Astrocyte of the spinal cord (primary cell): Measurements from ENCODE around the gene MRPL27.
A peak's percentile ranks its signal among the peaks of the same experiment; 100 is the strongest.

Source experiments
- DNase-seq: peaks from one replicate; pipeline ENCODE4 v3.0.0; 2011; ENCODE audit warnings: low read depth, low spot score
- H3K4me3 ChIP-seq: 2 replicates; pipeline ENCODE4 v1.5.1; 2011; ENCODE audit warnings: low read depth, mild to moderate bottlenecking, low read length, moderate library complexity
- in situ Hi-C: cut with HindIII; loops from 2 replicates; pipeline ENCODE4 v1.10.0; 2017; ENCODE audit warnings: low sequenced_read_pairs
- TF ChIP-seq, protein P1 (sequence below): IDR thresholded peaks from 2 replicates; pipeline ENCODE4 v1.5.1; 2012; ENCODE audit warnings: low read depth, mild to moderate bottlenecking, low read length, inconsistent platforms

Gene MRPL27

DNA sequence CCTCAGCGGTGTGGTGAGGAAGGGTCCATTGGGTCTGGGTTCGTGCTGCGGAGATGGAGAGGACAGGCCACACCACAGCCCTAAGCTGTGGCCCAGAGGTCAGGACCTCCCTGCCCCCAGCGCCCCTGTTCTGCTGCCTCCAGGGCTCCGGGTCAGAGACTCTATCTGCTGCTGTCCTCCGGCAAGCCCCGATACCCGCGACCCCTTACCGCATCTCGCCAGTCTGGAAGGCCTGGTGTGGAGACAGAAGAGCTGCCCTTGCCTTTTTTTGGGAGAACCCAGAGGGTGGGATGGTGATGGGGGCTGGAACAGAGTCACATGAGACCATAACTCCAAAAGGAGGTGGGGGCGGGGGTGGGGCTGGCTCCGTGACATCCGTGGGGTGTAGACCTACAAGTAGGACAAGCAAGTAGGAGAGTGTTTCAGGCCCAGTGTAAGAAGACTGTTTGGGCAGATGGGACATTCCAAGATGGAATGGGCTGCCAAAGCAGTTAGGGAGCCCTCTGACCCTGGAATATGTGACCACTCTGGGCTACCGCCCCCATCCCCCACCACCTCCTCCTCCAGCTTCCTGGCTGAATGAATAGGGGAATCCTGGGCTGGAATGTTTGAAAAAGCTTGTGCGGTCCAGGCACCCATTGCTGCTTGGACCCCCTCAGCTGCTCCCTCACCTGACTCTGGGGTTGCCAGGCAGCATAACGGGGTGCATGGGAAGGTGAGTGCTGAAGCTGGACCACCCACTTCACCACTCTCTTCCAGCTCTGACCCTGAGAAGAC, 25.7 kb downstream of the MRPL27 start:
- TF ChIP-seq, protein P1, sequence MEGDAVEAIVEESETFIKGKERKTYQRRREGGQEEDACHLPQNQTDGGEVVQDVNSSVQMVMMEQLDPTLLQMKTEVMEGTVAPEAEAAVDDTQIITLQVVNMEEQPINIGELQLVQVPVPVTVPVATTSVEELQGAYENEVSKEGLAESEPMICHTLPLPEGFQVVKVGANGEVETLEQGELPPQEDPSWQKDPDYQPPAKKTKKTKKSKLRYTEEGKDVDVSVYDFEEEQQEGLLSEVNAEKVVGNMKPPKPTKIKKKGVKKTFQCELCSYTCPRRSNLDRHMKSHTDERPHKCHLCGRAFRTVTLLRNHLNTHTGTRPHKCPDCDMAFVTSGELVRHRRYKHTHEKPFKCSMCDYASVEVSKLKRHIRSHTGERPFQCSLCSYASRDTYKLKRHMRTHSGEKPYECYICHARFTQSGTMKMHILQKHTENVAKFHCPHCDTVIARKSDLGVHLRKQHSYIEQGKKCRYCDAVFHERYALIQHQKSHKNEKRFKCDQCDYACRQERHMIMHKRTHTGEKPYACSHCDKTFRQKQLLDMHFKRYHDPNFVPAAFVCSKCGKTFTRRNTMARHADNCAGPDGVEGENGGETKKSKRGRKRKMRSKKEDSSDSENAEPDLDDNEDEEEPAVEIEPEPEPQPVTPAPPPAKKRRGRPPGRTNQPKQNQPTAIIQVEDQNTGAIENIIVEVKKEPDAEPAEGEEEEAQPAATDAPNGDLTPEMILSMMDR = no peak
- H3K4me3 ChIP-seq = peak overlapping the region; percentile 74
- DNase-seq = no peak
- in situ Hi-C loops = no loop called here

DNA sequence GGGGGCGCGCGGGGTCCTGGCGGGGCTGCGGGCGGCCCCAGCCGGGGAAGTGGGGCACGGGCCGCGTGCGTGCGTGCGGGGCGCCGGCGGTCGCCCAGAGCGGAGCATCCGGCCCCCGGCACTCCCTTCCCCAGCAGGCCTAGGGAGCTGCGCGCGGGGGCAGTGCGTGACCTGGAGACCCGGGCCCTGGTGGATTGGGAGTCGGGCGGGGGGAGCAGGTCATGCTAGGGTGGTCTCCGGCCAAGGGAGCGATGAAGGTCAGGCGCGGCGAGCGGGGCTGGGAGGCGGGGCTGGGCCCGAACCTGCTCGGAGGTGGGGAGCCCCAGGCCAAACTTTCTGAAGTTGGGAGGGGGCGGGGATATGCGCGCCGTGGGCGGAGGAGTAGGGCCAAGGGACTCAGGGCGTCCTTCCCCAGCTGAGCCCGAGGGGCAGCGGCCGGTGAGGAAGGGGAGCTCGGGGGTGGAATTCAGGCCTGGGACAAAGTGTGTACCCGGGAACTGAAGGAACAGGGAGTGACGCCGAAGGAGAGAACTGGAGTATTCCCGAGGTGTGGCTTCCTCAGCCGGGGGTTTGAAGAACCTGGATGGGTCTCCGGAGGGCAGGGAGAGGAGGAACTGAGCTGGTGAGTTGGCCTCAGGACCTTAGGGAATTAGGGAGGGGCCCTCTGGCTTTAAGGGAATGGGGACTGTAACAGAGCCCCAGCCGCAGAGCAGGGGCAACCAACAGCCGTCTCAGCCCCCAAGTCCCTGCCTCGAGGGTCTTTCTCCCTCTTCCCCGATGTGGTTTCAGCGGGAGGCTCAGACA, 26.5 kb downstream of the MRPL27 start:
- no peak for DNase-seq
- peak overlapping the region; percentile 74 for H3K4me3 ChIP-seq
- TF ChIP-seq, protein P1 = no peak
- in situ Hi-C loops = no loop called here

DNA sequence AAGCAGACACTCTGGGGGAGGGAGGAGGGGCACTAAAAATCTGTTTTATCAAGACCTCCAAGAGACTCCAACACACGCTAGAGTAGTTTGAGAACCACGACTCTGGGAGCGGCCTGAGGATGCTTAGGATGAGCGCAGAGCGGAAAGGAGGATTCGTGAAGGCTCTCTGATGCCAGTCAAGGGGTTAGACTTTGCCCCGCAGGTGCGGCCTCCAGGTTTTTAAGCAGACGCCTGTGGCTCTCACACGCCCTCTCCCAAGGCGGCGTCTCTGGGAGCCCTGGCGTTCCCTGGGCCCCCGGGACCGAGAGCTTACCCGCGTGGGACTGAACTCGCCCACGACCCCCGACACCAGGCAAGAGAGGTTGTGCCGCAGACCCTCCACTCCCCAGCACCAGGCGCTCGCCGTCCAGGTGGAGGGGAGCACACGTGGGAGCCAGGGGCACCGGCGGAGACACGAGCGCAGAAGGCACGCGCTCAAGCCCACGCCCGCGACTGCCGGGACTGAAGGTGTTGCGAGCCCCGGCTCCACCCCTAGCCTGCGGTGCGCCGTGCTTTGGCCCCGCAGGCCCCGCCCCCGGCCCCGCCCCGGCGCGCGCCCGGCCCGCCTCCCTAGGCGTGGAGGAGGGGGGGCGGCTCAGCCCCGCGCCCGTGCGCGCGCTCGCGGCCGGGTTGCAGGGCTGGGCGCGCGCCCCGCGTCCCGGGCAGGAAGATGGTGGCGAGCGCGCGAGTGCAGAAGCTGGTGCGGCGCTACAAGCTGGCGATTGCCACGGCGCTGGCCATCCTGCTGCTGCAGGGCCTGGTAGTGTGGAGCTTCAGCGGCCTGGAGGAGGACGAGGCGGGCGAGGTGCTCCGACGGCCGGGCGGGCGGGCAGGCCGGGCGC, 27.3 kb downstream of the MRPL27 start, which contains the start of gene XYLT2:
TSS of gene XYLT2 (plus strand) at position 695 of the 881 bp plus-strand sequence. CDS start at position 710, 15 bp downstream.
- TF ChIP-seq, protein P1 = no peak
- in situ Hi-C loops = no loop called here
- DNase-seq = peak; percentile 74
- H3K4me3 ChIP-seq = peak within 1 kb of the TSS; percentile 74

DNA sequence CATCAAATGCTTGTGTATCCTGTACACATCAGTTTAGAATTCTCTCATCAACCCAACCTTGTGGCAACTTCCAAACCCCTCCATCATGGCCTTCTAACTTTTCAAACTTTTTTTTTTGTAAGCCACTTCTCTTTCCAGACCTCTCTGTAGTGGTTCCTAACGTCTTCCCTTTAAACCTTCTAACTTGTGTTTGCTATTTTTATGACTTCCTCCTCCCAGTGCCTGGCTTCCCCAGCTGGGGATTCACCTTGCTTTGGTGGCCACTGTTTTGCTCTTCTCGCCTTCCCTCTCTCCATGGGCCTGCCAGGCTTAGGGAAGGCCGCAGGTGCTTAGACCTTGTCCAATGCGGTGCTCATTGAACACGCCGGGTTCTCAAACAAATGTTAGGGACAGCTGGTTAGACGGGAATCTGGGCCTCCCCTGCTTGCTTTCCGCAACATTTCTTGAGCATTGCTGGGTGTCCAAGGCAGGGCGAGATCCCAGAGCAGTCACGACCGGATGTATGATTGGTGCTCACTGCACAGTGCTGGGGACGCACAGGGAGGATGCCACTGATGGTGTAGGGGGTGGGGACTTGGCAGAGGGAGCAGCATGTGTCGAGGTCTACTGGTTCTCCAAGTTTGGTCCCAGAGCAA, 28.1 kb downstream of the MRPL27 start:
- H3K4me3 ChIP-seq = no peak overlapping the region
- in situ Hi-C loops = no loop called here
- no peak for DNase-seq
- TF ChIP-seq, protein P1 = no peak

DNA sequence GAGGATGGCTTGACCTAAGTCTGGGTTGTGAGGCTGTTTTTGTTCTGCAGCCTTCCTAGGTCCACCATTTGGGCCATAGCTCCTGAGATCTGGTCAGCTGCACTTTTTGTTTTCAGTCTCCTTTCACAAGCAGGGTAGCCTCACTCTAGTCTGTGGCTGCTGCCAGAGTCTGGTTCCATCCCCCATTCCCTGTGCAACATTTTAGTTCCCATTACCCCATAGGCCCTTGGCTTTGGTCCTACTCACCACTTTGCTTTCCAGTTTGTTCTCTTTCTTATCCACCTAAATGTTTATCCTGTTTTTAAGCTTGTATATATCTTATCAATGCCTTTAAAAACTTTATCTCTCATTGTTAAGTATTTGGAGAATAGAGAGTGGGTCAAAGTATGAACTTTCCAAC, 33.6 kb downstream of the MRPL27 start:
- H3K4me3 ChIP-seq = no peak overlapping the region
- TF ChIP-seq, protein P1 = no peak
- DNase-seq = no peak
- in situ Hi-C loops = no loop called here
